Measurements from ENCODE around the gene BNIP5.

DNA sequence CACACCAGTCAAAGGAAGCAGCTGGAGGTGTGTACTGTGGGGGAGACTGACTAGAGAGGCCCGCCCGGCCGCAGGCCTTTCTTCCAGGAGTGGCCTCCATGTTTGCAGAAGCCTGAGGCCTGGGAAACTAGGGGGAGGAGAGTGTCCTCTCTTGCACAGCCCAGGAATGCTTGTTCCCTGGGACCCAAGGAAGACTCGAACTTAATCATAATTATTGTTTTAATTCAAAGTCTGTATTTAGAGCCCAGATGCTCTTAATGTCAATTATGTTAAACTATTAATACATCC is 23.1 kb downstream of the BNIP5 start:
- TF ChIP-seq, protein P1, sequence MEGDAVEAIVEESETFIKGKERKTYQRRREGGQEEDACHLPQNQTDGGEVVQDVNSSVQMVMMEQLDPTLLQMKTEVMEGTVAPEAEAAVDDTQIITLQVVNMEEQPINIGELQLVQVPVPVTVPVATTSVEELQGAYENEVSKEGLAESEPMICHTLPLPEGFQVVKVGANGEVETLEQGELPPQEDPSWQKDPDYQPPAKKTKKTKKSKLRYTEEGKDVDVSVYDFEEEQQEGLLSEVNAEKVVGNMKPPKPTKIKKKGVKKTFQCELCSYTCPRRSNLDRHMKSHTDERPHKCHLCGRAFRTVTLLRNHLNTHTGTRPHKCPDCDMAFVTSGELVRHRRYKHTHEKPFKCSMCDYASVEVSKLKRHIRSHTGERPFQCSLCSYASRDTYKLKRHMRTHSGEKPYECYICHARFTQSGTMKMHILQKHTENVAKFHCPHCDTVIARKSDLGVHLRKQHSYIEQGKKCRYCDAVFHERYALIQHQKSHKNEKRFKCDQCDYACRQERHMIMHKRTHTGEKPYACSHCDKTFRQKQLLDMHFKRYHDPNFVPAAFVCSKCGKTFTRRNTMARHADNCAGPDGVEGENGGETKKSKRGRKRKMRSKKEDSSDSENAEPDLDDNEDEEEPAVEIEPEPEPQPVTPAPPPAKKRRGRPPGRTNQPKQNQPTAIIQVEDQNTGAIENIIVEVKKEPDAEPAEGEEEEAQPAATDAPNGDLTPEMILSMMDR (IDR thresholded peaks at IDR 0.05): no peak
- TF ChIP-seq POLR2A (IDR thresholded peaks at IDR 0.05): no peak
